Astrocyte of the cerebellum (primary cell): ENCODE data around the gene RBPJ.

ENCODE experiments used
- DNase-seq: peaks from one replicate; pipeline ENCODE4 v3.0.0-alpha.2; 2011; ENCODE audit warnings: low read depth
- H3K4me3 ChIP-seq: 2 replicates; pipeline ENCODE4 v1.5.1; 2011; ENCODE audit warnings: mild to moderate bottlenecking, low read depth, low read length, moderate library complexity
- CTCF ChIP-seq: IDR thresholded peaks from 2 replicates; pipeline ENCODE4 v1.5.1; 2012; ENCODE audit warnings: low read length, low read depth, moderate library complexity, mild to moderate bottlenecking; ENCODE audit errors: missing control alignments
- in situ Hi-C: cut with HindIII; loops from 2 replicates; pipeline ENCODE4 v1.10.0; 2017; ENCODE audit warnings: low sequenced_read_pairs

The RBPJ gene

GRCh38 chr4:26424153-26424552 is 103.3 kb downstream of the RBPJ start:
- in situ Hi-C loops, result no loop called here

GRCh38 chr4:26424838-26425237 is 104.0 kb downstream of the RBPJ start:
- in situ Hi-C loops, result loop anchor here (25.0 kb wide), 1 partner anchor 287 kb away; no protein-coding TSS in a partner anchor
- DNase-seq, result no peak
- H3K4me3 ChIP-seq, result no peak overlapping the region
- TF ChIP-seq CTCF, result no peak

More at GRCh38 chr4:26424153-26424552, 103.3 kb downstream of the RBPJ start:
- no peak for TF ChIP-seq CTCF
- no peak for DNase-seq
- H3K4me3 ChIP-seq, result no peak overlapping the region

- TF ChIP-seq CTCF, result no peak
- no peak overlapping the region for H3K4me3 ChIP-seq
- in situ Hi-C loops, result loop anchor here (25.0 kb wide), 1 partner anchor 286 kb away; no protein-coding TSS in a partner anchor
Measured at GRCh38 chr4:26425953-26426352, 105.1 kb downstream of the RBPJ start.

GRCh38 chr4:26426892-26427291 is 106.1 kb downstream of the RBPJ start:
- no peak overlapping the region for H3K4me3 ChIP-seq
- in situ Hi-C loops, result loop anchor here (25.0 kb wide), 1 partner anchor 285 kb away; no protein-coding TSS in a partner anchor
- no peak for DNase-seq
- no peak for TF ChIP-seq CTCF

More at GRCh38 chr4:26425953-26426352, 105.1 kb downstream of the RBPJ start:
- no peak for DNase-seq

GRCh38 chr4:26429910-26430309 is 109.1 kb downstream of the RBPJ start:
- in situ Hi-C loops, result loop anchor here (25.0 kb wide), 1 partner anchor 282 kb away; no protein-coding TSS in a partner anchor
- TF ChIP-seq CTCF, result no peak

GRCh38 chr4:26431461-26432180 is 110.8 kb downstream of the RBPJ start:
- H3K4me3 ChIP-seq, result no peak overlapping the region
- in situ Hi-C loops, result loop anchor here (25.0 kb wide), 1 partner anchor 281 kb away; no protein-coding TSS in a partner anchor
- no peak for DNase-seq
- TF ChIP-seq CTCF, result no peak

More at GRCh38 chr4:26429910-26430309, 109.1 kb downstream of the RBPJ start:
- DNase-seq, result no peak
- H3K4me3 ChIP-seq, result no peak overlapping the region
